VCaP (cell line): ENCODE results near the gene PLCB1.
"Not testable (repeated sequence)": the region's sequence is repeated elsewhere in the genome, so short reads cannot be mapped to it uniquely, and the experiment has no call there.

ENCODE experiments used
- H3K27ac ChIP-seq: fragments of 450-650 bp; 2 replicates; pipeline ENCODE4 v1.5.1; 2017
- TF ChIP-seq, protein P1 (sequence below): fragments of 450-650 bp; conservative IDR thresholded peaks from 2 replicates; pipeline ENCODE4 v1.5.1; 2017; ENCODE audit warnings: mild to moderate bottlenecking, moderate library complexity

Gene PLCB1

DNA sequence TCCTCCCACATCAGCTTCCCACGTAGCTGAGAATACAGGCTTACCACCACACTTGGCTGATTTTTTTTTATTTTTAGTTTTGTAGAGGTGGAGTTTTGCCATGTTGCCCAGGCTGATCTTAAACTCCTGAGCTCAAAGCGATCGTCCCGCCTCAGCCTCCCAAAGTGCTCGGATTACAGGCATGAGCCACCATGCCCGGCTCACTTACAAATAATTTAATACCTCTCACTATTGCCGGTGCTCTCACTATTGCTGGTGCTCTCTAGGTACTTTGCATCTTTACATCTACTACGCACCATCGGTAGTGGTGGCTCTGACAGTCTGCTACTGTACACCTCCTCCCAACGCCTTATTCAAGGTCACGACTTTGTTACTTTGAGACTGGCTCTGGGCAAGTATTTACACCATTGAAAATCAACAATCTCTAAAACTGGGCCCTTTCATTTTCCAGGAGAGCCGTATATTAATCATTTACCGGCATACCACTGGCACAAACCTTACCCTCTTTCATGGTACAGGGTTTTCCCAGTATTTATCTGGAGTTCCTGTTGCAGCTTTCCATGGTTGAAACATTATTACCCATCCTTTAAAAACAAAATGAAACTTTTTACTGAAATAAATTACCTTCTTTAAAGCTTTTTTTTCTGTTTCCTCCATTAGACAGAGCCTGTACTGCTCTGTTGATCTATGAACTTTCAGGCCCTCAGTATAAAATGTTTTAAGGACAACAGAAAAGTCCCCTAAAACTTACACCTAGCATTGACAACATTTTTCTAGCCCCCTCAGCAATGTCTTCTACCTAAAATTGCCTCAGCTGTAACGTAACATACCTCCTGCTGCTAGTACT is 677.3 kb downstream of the PLCB1 start:
- H3K27ac ChIP-seq = peak overlapping the region; percentile 86
- TF ChIP-seq, protein P1, sequence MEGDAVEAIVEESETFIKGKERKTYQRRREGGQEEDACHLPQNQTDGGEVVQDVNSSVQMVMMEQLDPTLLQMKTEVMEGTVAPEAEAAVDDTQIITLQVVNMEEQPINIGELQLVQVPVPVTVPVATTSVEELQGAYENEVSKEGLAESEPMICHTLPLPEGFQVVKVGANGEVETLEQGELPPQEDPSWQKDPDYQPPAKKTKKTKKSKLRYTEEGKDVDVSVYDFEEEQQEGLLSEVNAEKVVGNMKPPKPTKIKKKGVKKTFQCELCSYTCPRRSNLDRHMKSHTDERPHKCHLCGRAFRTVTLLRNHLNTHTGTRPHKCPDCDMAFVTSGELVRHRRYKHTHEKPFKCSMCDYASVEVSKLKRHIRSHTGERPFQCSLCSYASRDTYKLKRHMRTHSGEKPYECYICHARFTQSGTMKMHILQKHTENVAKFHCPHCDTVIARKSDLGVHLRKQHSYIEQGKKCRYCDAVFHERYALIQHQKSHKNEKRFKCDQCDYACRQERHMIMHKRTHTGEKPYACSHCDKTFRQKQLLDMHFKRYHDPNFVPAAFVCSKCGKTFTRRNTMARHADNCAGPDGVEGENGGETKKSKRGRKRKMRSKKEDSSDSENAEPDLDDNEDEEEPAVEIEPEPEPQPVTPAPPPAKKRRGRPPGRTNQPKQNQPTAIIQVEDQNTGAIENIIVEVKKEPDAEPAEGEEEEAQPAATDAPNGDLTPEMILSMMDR = no peak

DNA sequence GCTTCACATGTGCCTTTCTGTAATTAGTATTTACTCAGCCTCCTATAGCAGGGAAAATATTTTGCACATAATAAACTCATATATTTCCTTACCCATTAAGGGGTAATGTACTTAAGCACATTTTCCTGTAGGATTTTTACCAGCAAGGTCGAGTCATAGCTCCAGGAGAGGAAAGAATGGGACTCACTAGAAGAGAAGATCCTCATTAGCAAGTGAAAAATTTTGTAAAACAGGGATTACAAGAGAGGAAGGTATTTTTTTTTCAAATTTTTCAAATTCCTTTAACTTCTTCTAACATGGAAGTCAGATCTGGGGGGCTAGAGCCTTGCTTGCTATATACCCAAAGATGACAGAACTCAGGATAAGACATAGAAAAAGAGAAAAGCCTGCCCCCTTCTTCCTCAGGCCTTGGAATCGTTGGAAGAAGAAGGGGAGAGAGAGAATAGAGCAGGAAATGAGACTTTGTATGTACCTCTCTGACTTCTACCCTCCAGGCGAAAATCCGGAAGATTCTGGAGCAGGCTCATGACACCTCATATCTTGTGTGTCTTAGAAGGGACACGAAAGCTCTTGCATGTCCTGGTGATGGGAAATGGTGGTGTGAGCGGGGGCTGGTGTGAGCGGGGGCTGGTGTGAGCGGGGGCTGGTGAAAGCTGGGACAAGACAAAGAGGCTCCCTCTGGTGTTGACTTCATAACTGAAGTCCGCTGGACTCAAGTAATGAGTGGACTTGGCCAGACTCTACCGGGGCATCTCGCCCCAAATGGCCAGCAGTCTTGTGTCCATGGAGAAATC is 679.9 kb downstream of the PLCB1 start:
- TF ChIP-seq, protein P1 = no peak
- peak overlapping the region; percentile 85; the same call in 1 of the 2 replicates for H3K27ac ChIP-seq

DNA sequence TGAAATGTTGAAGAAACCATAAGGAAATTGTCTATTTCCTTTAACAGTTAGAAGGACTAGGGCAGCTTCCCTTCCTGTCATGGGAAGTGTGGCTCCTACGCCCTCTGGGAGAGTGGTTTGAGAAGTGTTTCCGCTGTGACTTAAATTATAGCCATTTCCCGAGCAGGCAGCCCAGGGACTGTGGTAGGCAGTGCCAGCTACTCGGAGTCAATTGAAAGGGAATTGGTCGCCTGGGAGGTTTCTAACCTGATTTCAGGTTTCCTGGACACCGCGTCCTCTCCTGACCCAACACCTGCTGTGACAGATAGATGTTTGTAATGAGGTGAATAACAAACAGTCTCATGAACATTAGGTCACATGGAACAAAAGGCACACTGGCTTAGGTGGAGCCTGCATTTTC is 680.8 kb downstream of the PLCB1 start:
- H3K27ac ChIP-seq = peak overlapping the region; percentile 85; the same call in 1 of the 2 replicates
- TF ChIP-seq, protein P1 = no peak

DNA sequence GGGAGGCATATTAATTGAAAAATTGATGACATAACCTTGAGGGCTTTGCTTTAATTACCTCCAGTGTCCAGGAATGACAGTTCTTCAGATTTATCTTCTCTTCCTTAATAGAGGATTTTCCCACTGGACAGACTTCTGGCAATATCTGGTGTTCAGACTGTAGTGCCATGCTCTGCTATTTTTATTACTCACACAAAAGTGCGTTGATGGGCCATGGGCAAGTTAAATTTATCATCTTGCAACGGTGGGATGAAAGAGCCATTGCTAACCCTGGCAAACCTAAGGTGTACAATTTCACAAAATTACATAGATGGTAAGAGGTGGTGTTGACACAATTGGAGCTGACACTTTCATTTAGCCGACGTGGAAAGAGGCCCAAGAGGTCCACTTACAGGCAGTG is 683.1 kb downstream of the PLCB1 start:
- TF ChIP-seq, protein P1 = no peak
- peak overlapping the region; percentile 85 for H3K27ac ChIP-seq

DNA sequence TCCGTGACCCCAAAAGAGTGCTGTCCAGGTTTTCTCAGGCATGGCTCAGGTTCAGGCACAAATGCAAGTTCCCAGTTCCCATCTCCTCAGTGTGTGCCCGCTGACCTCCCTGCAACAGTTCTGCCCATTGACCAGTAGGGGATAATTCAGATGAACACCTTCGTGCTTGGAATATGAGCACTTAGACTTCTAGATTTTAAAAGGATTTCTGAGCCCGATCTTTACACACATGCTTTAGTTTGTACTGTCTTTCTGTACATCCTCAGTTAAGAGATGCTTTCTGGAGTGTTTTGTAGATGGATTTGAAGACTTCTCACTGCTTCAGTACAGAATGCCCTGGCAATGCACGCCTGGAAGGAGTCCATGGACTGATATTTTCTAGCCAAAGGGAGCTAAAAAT is 697.2 kb downstream of the PLCB1 start:
- TF ChIP-seq, protein P1 = peak; percentile 42; the same call in 1 of the 2 replicates
- no peak overlapping the region for H3K27ac ChIP-seq

DNA sequence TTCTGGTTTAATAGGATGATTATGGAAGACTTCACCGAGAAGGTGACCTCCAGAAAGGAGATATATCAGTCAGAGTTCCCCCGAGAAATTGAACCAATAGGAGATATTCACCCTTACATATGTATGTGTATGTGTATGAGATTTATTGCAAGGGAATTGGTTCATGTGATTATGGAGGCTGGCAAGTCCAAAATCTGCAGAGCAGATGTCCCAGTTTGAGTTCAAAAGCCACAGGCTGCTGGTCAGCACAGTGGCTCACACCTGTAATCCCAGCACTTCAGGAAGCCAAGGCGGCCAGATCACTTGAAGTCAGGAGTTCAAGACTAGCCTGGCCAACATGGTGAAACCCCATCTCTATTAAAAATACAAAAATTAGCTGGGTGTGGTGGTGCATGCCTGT is 702.2 kb downstream of the PLCB1 start:
- not testable (repeated sequence) for H3K27ac ChIP-seq

DNA sequence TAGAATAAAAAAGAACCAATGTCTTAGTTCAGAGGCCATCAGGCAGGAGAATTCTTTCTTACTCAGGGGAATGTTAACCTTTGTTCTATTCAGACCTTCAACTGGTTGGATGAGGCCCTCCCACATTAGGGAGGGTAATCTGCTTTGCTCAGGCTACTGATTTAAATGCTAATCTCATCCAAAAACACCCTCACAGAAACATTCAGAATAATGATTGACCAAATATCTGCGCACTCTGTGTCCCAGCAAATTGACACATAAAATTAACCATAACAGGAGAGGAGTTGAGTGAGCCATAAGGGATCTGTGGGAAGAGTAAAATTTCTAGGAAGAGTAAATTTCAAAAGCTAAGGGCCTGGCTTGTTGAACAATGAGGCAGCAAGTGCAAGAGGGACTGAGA is 702.8 kb downstream of the PLCB1 start:
- TF ChIP-seq, protein P1 = no peak
- H3K27ac ChIP-seq = no peak overlapping the region
